Activated T-helper 1 cell treated with anti-CD3 and anti-CD28 coated beads, Interleukin-12 subunit alpha, Interleukin-12 subunit beta, Interleukin-2, Interleukin-4 antibody, amounts not matched to agents 30 ng/mL and 10 ng/mL and 1 ng/mL, durations not matched to agents 14 hours and 24 hours and 36 hours (primary cell): ENCODE data around the gene SPECC1L. TPM values are rescaled to one million over a fixed set of nuclear protein-coding genes. Genes with fewer than 3 reads are reported as not detected.

ENCODE experiments used
- DNase-seq: peaks from one replicate; pipeline ENCODE4 v3.0.0; 2021; ENCODE audit warnings: low spot score
- H3K27ac Mint-ChIP-seq: one replicate; pipeline ENCODE4 v1.8.0; 2021; ENCODE audit warnings: mild to moderate bottlenecking, mixed read lengths
- H3K27me3 Mint-ChIP-seq: one replicate; pipeline ENCODE4 v1.8.0; 2022; ENCODE audit warnings: mild to moderate bottlenecking, moderate library complexity, mixed read lengths; ENCODE audit not compliant: insufficient read depth
- H3K36me3 Mint-ChIP-seq: one replicate; pipeline ENCODE4 v1.8.0; 2021; ENCODE audit warnings: low read depth, mixed read lengths
- H3K4me1 Mint-ChIP-seq: one replicate; pipeline ENCODE4 v1.8.0; 2021; ENCODE audit warnings: low read depth, mixed read lengths
- H3K4me3 Mint-ChIP-seq: one replicate; pipeline ENCODE4 v1.8.0; 2021; ENCODE audit warnings: mild to moderate bottlenecking, moderate library complexity, mixed read lengths
- H3K9me3 Mint-ChIP-seq: one replicate; pipeline ENCODE4 v1.8.0; 2021; ENCODE audit warnings: mixed read lengths
- intact Hi-C: fragments of 100-400 bp; cut with micrococcal nuclease; formaldehyde crosslinking; loops from one replicate; pipeline ENCODE4 v1.15.1; 2024
- total RNA-seq: library from RNA; stranded (reverse); gene quantifications from 2 replicates; pipeline ENCODE4 v1.2.3, GENCODE V29; 2022

The SPECC1L gene
- total RNA-seq, 1 donor from 2014 or later = 40.3 TPM

GRCh38 chr22:24431309-24432034, 160.8 kb downstream of the SPECC1L start:
- Mint-ChIP-seq H3K9me3 (no peaks in the 10 kb centered on the region), H3K36me3 (peaks cover 12% of the 10 kb centered on the region), H3K27ac (peak overlapping the region; percentile 81), H3K4me1 (peaks cover 84% of the 10 kb centered on the region), H3K4me3 (peak overlapping the region; percentile 40), H3K27me3 (peaks cover 3% of the 10 kb centered on the region)
- DNase-seq = no peak
- intact Hi-C loops = no loop called here

GRCh38 chr22:24432059-24432853, 161.6 kb downstream of the SPECC1L start:
- Mint-ChIP-seq H3K4me1 (peaks cover 81% of the 10 kb centered on the region), H3K36me3 (peaks cover 15% of the 10 kb centered on the region), H3K27me3 (peaks cover 3% of the 10 kb centered on the region), H3K4me3 (peak overlapping the region; percentile 15), H3K9me3 (no peaks in the 10 kb centered on the region), H3K27ac (peak overlapping the region; percentile 81)
- intact Hi-C loops = no loop called here
- DNase-seq = no peak

GRCh38 chr22:24433001-24433827, 162.6 kb downstream of the SPECC1L start:
- Mint-ChIP-seq H3K4me3 (no peak overlapping the region), H3K4me1 (peaks cover 84% of the 10 kb centered on the region), H3K27me3 (peaks cover 3% of the 10 kb centered on the region), H3K36me3 (peaks cover 22% of the 10 kb centered on the region), H3K9me3 (no peaks in the 10 kb centered on the region), H3K27ac (peak overlapping the region; percentile 84)
- intact Hi-C loops = no loop called here
- no peak for DNase-seq

- no peaks in the 10 kb centered on the region for H3K9me3 Mint-ChIP-seq
- peaks cover 81% of the 10 kb centered on the region for H3K4me1 Mint-ChIP-seq
- peaks cover 21% of the 10 kb centered on the region for H3K36me3 Mint-ChIP-seq
- peak overlapping the region; percentile 100 for H3K27ac Mint-ChIP-seq
- intact Hi-C loops = loop anchor here (1.0 to 2.0 kb wide), 9 partner anchors 10 to 163 kb away; partner anchors contain the start of genes GUCD1, SNRPD3 and SPECC1L
- peak overlapping the region; percentile 76 for H3K4me3 Mint-ChIP-seq
- DNase-seq = no peak
- peaks cover 3% of the 10 kb centered on the region for H3K27me3 Mint-ChIP-seq
Measured at GRCh38 chr22:24433828-24434470, 163.3 kb downstream of the SPECC1L start.

GRCh38 chr22:24434471-24435322, 164.1 kb downstream of the SPECC1L start:
- peak; percentile 77 for DNase-seq
- Mint-ChIP-seq H3K27me3 (peaks cover 3% of the 10 kb centered on the region), H3K36me3 (peaks cover 24% of the 10 kb centered on the region), H3K4me3 (peak overlapping the region; percentile 76), H3K9me3 (no peaks in the 10 kb centered on the region), H3K4me1 (peaks cover 74% of the 10 kb centered on the region), H3K27ac (peak overlapping the region; percentile 100)
- intact Hi-C loops = loop anchor here (1.0 to 2.0 kb wide), 9 partner anchors 10 to 164 kb away; partner anchors contain the start of genes GUCD1, SNRPD3 and SPECC1L

- no peak for DNase-seq
- Mint-ChIP-seq H3K9me3 (no peaks in the 10 kb centered on the region), H3K27ac (peak overlapping the region; percentile 100), H3K4me3 (peak overlapping the region; percentile 76), H3K27me3 (peaks cover 3% of the 10 kb centered on the region), H3K36me3 (peaks cover 24% of the 10 kb centered on the region), H3K4me1 (peaks cover 70% of the 10 kb centered on the region)
- intact Hi-C loops = loop anchor here (2.0 kb wide), 2 partner anchors 76 to 164 kb away; partner anchors contain the start of gene SPECC1L
Measured at GRCh38 chr22:24435323-24435645, 164.7 kb downstream of the SPECC1L start.

GRCh38 chr22:24435861-24436371, 165.3 kb downstream of the SPECC1L start:
- no peak for DNase-seq
- intact Hi-C loops = loop anchor here (2.0 kb wide), 2 partner anchors 75 to 165 kb away; partner anchors contain the start of gene SPECC1L
- H3K27ac Mint-ChIP-seq = peak overlapping the region; percentile 100
- H3K4me3 Mint-ChIP-seq = peak overlapping the region; percentile 76
- H3K4me1 Mint-ChIP-seq = peaks cover 75% of the 10 kb centered on the region
- peaks cover 27% of the 10 kb centered on the region for H3K36me3 Mint-ChIP-seq
- H3K27me3 Mint-ChIP-seq = peaks cover 3% of the 10 kb centered on the region
- H3K9me3 Mint-ChIP-seq = no peaks in the 10 kb centered on the region

- peaks cover 3% of the 10 kb centered on the region for H3K27me3 Mint-ChIP-seq
- H3K4me3 Mint-ChIP-seq = peak overlapping the region; percentile 25
- peaks cover 29% of the 10 kb centered on the region for H3K36me3 Mint-ChIP-seq
- H3K9me3 Mint-ChIP-seq = no peaks in the 10 kb centered on the region
- peaks cover 75% of the 10 kb centered on the region for H3K4me1 Mint-ChIP-seq
- intact Hi-C loops = no loop called here
- DNase-seq = no peak
- H3K27ac Mint-ChIP-seq = peak overlapping the region; percentile 100
Measured at GRCh38 chr22:24436553-24436952, 165.9 kb downstream of the SPECC1L start.

- Mint-ChIP-seq H3K27ac (peak overlapping the region; percentile 100), H3K36me3 (peaks cover 33% of the 10 kb centered on the region), H3K4me3 (no peak overlapping the region), H3K9me3 (no peaks in the 10 kb centered on the region), H3K27me3 (peaks cover 3% of the 10 kb centered on the region), H3K4me1 (peaks cover 70% of the 10 kb centered on the region)
- DNase-seq = no peak
- intact Hi-C loops = no loop called here
Measured at GRCh38 chr22:24437091-24437490, 166.5 kb downstream of the SPECC1L start.

- Mint-ChIP-seq H3K4me1 (peaks cover 65% of the 10 kb centered on the region), H3K36me3 (peaks cover 34% of the 10 kb centered on the region), H3K9me3 (no peaks in the 10 kb centered on the region), H3K4me3 (peak overlapping the region; percentile 31), H3K27ac (peak overlapping the region; percentile 63), H3K27me3 (peaks cover 3% of the 10 kb centered on the region)
- intact Hi-C loops = no loop called here
- DNase-seq = no peak
Measured at GRCh38 chr22:24437741-24438328, 167.2 kb downstream of the SPECC1L start.

GRCh38 chr22:24440270-24440717, 169.7 kb downstream of the SPECC1L start:
- Mint-ChIP-seq H3K27ac (peak overlapping the region; percentile 31), H3K4me1 (peaks cover 49% of the 10 kb centered on the region), H3K9me3 (no peaks in the 10 kb centered on the region), H3K4me3 (no peak overlapping the region), H3K27me3 (no peaks in the 10 kb centered on the region), H3K36me3 (peaks cover 38% of the 10 kb centered on the region)
- DNase-seq = no peak
- intact Hi-C loops = no loop called here
